ENCODE results near the gene UNC5B. TPM values are rescaled to one million over a fixed set of nuclear protein-coding genes. Genes with fewer than 3 reads are reported as not detected.
A peak's percentile ranks its signal among the peaks of the same experiment; 100 is the strongest.

The UNC5B gene
- total RNA-seq, 1 experiment from 2014 or later, result 0.07 TPM

DNA sequence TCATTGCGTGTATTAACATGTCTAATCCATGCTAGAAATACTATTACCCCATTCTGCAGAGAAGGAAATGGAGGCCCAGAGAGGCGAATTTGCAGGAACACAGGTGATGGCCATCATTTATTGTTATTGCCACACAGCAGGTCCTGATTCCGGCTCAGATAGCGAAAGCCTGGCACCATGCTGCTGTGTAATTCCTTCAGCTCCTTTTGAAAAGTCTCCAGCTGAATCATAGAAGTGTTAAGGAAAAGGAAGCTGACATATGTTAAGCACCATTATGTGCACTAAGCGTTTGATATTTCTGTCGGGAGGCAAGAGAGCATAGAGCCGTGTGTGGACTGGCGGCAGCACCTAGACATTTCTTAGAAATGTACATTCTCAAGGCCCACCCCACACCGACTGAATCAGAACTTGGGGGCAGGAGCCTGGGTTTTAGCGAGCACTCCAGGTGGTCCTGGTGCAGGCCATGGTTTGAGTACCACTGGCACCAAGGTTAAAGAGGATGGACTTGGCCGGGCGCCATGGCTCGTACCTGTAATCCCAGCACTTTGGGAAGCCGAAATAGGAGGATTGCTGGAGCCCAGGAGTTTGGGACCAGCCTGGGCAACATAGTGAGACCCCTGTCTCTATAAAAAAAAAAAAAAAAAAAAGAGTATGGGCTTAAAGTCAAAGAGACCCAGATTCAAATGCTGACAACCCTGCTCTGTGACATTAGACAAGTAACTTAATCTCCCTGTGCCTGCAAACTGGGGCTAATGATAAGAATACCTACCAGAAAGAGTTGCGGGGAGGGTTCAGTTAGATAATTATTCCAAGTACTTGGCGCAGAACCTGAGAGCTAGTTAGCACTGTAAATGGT, 52.2 kb downstream of the UNC5B start:
- Mint-ChIP-seq H3K4me1 (ENCODE audit: low read depth, unreplicated experiment) (no peaks in the 10 kb centered on the region), H3K27ac (ENCODE audit: unreplicated experiment) (no peak overlapping the region), H3K4me3 (ENCODE audit: low read depth, unreplicated experiment) (no peak overlapping the region), H3K9me3 (ENCODE audit: low read depth, unreplicated experiment) (no peaks in the 10 kb centered on the region), H3K27me3 (ENCODE audit: unreplicated experiment) (peaks cover 97% of the 10 kb centered on the region), H3K36me3 (ENCODE audit: insufficient read depth, unreplicated experiment) (no peaks in the 10 kb centered on the region)
- intact Hi-C loops (cut with micrococcal nuclease; ENCODE audit: unreplicated experiment), result no loop called here
- DNase-seq, result no peak
- BruUV-seq (replicated peaks), result no TSS peak
- TF ChIP-seq, protein P1, sequence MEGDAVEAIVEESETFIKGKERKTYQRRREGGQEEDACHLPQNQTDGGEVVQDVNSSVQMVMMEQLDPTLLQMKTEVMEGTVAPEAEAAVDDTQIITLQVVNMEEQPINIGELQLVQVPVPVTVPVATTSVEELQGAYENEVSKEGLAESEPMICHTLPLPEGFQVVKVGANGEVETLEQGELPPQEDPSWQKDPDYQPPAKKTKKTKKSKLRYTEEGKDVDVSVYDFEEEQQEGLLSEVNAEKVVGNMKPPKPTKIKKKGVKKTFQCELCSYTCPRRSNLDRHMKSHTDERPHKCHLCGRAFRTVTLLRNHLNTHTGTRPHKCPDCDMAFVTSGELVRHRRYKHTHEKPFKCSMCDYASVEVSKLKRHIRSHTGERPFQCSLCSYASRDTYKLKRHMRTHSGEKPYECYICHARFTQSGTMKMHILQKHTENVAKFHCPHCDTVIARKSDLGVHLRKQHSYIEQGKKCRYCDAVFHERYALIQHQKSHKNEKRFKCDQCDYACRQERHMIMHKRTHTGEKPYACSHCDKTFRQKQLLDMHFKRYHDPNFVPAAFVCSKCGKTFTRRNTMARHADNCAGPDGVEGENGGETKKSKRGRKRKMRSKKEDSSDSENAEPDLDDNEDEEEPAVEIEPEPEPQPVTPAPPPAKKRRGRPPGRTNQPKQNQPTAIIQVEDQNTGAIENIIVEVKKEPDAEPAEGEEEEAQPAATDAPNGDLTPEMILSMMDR (IDR thresholded peaks at IDR 0.05; ENCODE audit: unreplicated experiment), result no peak
- CTCF ChIA-PET, result interaction anchor here (0.7 kb wide), 1 partner anchor 13 kb away, joined by 7 read pairs; no protein-coding TSS in a partner anchor

DNA sequence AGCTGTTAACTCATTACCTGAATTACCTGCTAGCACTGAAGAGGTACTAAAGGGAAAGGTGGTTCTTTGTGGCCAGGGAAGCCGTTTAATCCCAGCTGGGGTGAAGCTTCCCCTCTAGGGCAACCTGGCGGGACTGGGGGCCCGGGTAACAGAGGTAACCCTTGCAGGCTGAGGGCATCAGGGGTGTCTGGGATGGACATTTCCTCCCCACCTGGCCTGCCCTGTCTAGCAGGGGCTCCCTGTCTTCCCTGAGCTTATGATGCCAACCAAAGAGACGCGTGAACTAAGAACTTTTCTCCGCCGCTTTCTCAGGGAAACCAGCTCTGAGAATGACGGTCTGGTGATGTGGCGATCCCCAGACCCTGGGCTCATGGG, 52.8 kb downstream of the UNC5B start:
- BruUV-seq (replicated peaks), result no TSS peak
- intact Hi-C loops (cut with micrococcal nuclease; ENCODE audit: unreplicated experiment), result no loop called here
- no peak for DNase-seq
- Mint-ChIP-seq H3K27me3 (ENCODE audit: unreplicated experiment) (peaks cover 97% of the 10 kb centered on the region), H3K4me1 (ENCODE audit: low read depth, unreplicated experiment) (no peaks in the 10 kb centered on the region), H3K36me3 (ENCODE audit: insufficient read depth, unreplicated experiment) (no peaks in the 10 kb centered on the region), H3K4me3 (ENCODE audit: low read depth, unreplicated experiment) (no peak overlapping the region), H3K9me3 (ENCODE audit: low read depth, unreplicated experiment) (no peaks in the 10 kb centered on the region), H3K27ac (ENCODE audit: unreplicated experiment) (no peak overlapping the region)
- CTCF ChIA-PET, result interaction anchor here (0.6 to 0.7 kb wide), 2 partner anchors 13 to 173 kb away, joined by 5 to 7 read pairs; no protein-coding TSS in a partner anchor
- TF ChIP-seq, protein P1 (IDR thresholded peaks at IDR 0.05; ENCODE audit: unreplicated experiment), result no peak

DNA sequence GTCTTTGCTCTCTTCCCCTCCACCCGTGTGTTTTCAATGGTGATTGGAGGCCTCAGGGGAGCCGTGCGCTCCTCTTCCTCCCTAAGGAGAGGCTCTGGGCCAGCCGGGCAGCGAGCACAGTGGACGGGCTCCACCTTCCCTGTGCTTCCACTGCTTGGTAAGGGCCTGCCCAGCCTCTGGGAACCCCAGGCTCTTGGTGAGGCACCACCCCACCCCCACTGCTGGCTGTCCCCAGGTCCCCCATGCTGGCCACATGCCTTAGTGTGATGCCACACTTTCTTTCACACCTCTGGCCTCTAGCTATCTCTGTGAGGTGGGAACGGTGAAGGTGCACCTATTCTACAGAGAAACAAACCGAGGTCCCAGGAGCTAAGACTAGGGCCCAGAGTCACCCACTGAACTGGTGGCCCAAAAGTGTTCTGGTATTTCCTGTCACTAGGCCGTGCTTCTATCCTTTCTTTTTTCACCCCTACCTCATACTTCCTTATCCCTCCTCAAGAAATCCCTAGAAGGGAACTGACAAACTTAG, 53.3 kb downstream of the UNC5B start:
- TF ChIP-seq, protein P1 (IDR thresholded peaks at IDR 0.05; ENCODE audit: unreplicated experiment), result no peak
- Mint-ChIP-seq H3K4me1 (ENCODE audit: low read depth, unreplicated experiment) (no peaks in the 10 kb centered on the region), H3K4me3 (ENCODE audit: low read depth, unreplicated experiment) (no peak overlapping the region), H3K9me3 (ENCODE audit: low read depth, unreplicated experiment) (no peaks in the 10 kb centered on the region), H3K27ac (ENCODE audit: unreplicated experiment) (no peak overlapping the region), H3K36me3 (ENCODE audit: insufficient read depth, unreplicated experiment) (no peaks in the 10 kb centered on the region), H3K27me3 (ENCODE audit: unreplicated experiment) (peaks cover 97% of the 10 kb centered on the region)
- no peak for DNase-seq
- intact Hi-C loops (cut with micrococcal nuclease; ENCODE audit: unreplicated experiment), result no loop called here
- CTCF ChIA-PET, result interaction anchor here (0.6 kb wide), 1 partner anchor 173 kb away, joined by 5 read pairs; no protein-coding TSS in a partner anchor
- no TSS peak for BruUV-seq (replicated peaks)

DNA sequence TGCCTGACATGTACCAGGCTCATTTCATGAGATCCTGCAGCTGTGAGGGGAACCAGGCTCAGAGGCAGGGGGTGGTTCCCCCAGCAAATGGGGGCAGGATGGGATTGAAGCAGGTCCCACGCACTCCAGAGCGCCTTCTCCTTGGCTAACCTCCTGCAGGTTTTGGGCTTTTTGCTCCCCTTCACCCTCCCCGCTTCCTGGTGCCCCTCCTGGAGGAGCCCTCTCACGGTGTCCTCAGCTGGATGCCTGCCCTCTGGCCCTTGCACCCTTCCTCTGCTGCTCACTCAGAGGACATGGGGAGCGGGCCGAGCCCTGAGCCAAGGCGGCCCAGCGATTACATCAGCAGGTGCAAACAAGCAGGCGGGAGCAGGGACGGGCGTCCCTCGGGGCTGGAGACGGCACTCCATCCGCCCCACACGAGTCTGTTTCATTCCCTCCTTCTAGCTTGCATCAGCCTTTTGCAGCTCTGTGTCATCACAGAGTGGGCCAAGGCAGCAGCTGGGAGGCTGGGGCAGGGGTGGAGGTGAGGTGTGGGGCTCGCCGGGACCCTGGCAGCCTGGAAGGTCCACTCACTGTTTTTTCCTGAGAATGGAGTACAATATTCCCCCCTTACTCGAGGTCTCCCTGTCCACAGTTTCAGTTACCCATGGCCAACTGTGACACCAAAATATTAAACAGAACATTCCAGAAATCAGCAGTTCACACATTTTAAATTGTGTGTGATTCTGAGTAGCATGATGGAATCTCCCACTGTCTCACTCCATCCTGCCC, 54.0 kb downstream of the UNC5B start:
- Mint-ChIP-seq H3K36me3 (ENCODE audit: insufficient read depth, unreplicated experiment) (no peaks in the 10 kb centered on the region), H3K27me3 (ENCODE audit: unreplicated experiment) (peaks cover 94% of the 10 kb centered on the region), H3K4me3 (ENCODE audit: low read depth, unreplicated experiment) (no peak overlapping the region), H3K4me1 (ENCODE audit: low read depth, unreplicated experiment) (no peaks in the 10 kb centered on the region), H3K9me3 (ENCODE audit: low read depth, unreplicated experiment) (no peaks in the 10 kb centered on the region), H3K27ac (ENCODE audit: unreplicated experiment) (peak overlapping the region; percentile 39)
- intact Hi-C loops (cut with micrococcal nuclease; ENCODE audit: unreplicated experiment), result no loop called here
- BruUV-seq (replicated peaks), result no TSS peak
- CTCF ChIA-PET, result no interaction called here
- TF ChIP-seq, protein P1 (IDR thresholded peaks at IDR 0.05; ENCODE audit: unreplicated experiment), result no peak
- no peak for DNase-seq
